WI38 (cell line): Measurements from ENCODE around the gene NFIA.

Source experiments
- H3K4me3 ChIP-seq: 2 replicates; pipeline ENCODE4 v1.5.1; 2011; ENCODE audit warnings: low read depth, mild to moderate bottlenecking, control low read depth, low read length
- CTCF ChIP-seq: IDR thresholded peaks from 2 replicates; pipeline ENCODE4 v1.5.1; 2012; ENCODE audit warnings: low read depth, mild to moderate bottlenecking, control low read depth, low read length

Gene NFIA

GRCh38 chr1:61322008-61322744 is 239.8 kb downstream of the NFIA start:
- no peak for TF ChIP-seq CTCF
- H3K4me3 ChIP-seq, result no peak overlapping the region

- no peak overlapping the region for H3K4me3 ChIP-seq
- no peak for TF ChIP-seq CTCF
Measured at GRCh38 chr1:61322769-61323168, 240.4 kb downstream of the NFIA start.

- no peak overlapping the region for H3K4me3 ChIP-seq
- TF ChIP-seq CTCF, result no peak
Measured at GRCh38 chr1:61323681-61324328, 241.4 kb downstream of the NFIA start.

GRCh38 chr1:61326713-61327112 is 244.4 kb downstream of the NFIA start:
- TF ChIP-seq CTCF, result no peak
- H3K4me3 ChIP-seq, result no peak overlapping the region

- H3K4me3 ChIP-seq, result no peak overlapping the region
- no peak for TF ChIP-seq CTCF
Measured at GRCh38 chr1:61327436-61327835, 245.1 kb downstream of the NFIA start.

- no peak overlapping the region for H3K4me3 ChIP-seq
- TF ChIP-seq CTCF, result no peak
Measured at GRCh38 chr1:61329556-61329955, 247.2 kb downstream of the NFIA start.

GRCh38 chr1:61330018-61330417 is 247.7 kb downstream of the NFIA start:
- no peak overlapping the region for H3K4me3 ChIP-seq
- TF ChIP-seq CTCF, result no peak
